Measurements from ENCODE around the gene ABCB8. TPM values are rescaled to one million over a fixed set of nuclear protein-coding genes. Genes with fewer than 3 reads are reported as not detected.
"Not testable (repeated sequence)": the region's sequence is repeated elsewhere in the genome, so short reads cannot be mapped to it uniquely, and the experiment has no call there.

Gene ABCB8
- total RNA-seq, 2 experiments from 2014 or later = 57.0 to 62.2 TPM

- H3K27ac ChIP-seq (ENCODE audit: low read depth in 1 of 2, low read length in 2 of 2) = peak overlapping the region; percentile 37 to 84
- H3K4me1 Mint-ChIP-seq (ENCODE audit: low read depth) = peaks cover 81% of the 10 kb centered on the region
- H3K4me3 ChIP-seq (ENCODE audit: low read length) = peak overlapping the region; percentile 28
- ATAC-seq (ENCODE audit: poor library complexity) (no peak), DNase-seq (no peak)
- intact Hi-C loops (cut with DNase I, micrococcal nuclease) = loop anchor here (2.0 to 10.0 kb wide), 4 partner anchors 34 to 924 kb away; partner anchors contain the start of gene KCNH2 (in 1 of the 2)
- TF ChIP-seq CTCF (IDR thresholded peaks at IDR 0.05) = no peak
- peaks cover 0 to 6% of the 10 kb centered on the region in 2 experiments for H3K9me3 ChIP-seq (ENCODE audit: control insufficient read depth in 1 of 2, insufficient read depth in 1 of 2, low read length in 2 of 2)
- H3K9me3 Mint-ChIP-seq = no peaks in the 10 kb centered on the region
- ChIA-PET CTCF (interaction anchor here (1.3 to 2.2 kb wide), 5 partner anchors 17 to 113 kb away, joined by 4 to 9 read pairs (median 6); partner anchors contain the start of genes ABCB8 and TMUB1), POLR2A (interaction anchor here (0.8 to 8.5 kb wide), 7 partner anchors 7 to 100 kb away, joined by 3 to 77 read pairs (median 7); partner anchors contain the start of gene ABCB8)
- H3K36me3 ChIP-seq (ENCODE audit: insufficient read depth, low read length) = no peaks in the 10 kb centered on the region
- H3K4me1 ChIP-seq (ENCODE audit: insufficient read depth, low read length) = peaks cover 98% of the 10 kb centered on the region
- H3K27me3 Mint-ChIP-seq = no peaks in the 10 kb centered on the region
- peak overlapping the region; percentile 83 for H3K4me3 Mint-ChIP-seq
- H3K27ac Mint-ChIP-seq = peak overlapping the region; percentile 97
- no peaks in the 10 kb centered on the region for H3K27me3 ChIP-seq (ENCODE audit: control insufficient read depth in 1 of 2, insufficient read depth in 2 of 2, low read length in 2 of 2)
- peaks cover 8% of the 10 kb centered on the region for H3K36me3 Mint-ChIP-seq (ENCODE audit: low read depth)
Observed at GRCh38 chr7:151011097-151011409, 17.2 kb upstream of the ABCB8 start.

- not testable (repeated sequence) for H3K4me3 ChIP-seq (ENCODE audit: low read length); ATAC-seq (ENCODE audit: poor library complexity); H3K27me3 Mint-ChIP-seq; H3K9me3 ChIP-seq (ENCODE audit: control insufficient read depth in 1 of 2, insufficient read depth in 1 of 2, low read length in 2 of 2); H3K36me3 ChIP-seq (ENCODE audit: insufficient read depth, low read length); DNase-seq; H3K9me3 Mint-ChIP-seq; H3K27me3 ChIP-seq (ENCODE audit: control insufficient read depth in 1 of 2, insufficient read depth in 2 of 2, low read length in 2 of 2); H3K36me3 Mint-ChIP-seq (ENCODE audit: low read depth)
- H3K27ac ChIP-seq (ENCODE audit: low read depth in 1 of 2, low read length in 2 of 2) = peak overlapping the region; percentile 57 to 97
- intact Hi-C loops (cut with DNase I, micrococcal nuclease) = loop anchor here (2.0 to 10.0 kb wide), 4 partner anchors 34 to 923 kb away; partner anchors contain the start of gene KCNH2 (in 1 of the 2)
- peaks cover 84% of the 10 kb centered on the region for H3K4me1 Mint-ChIP-seq (ENCODE audit: low read depth)
- CTCF ChIA-PET = interaction anchor here (2.1 to 2.2 kb wide), 2 partner anchors 26 to 72 kb away, joined by 6 to 7 read pairs; partner anchors contain the start of gene TMUB1
- peak overlapping the region; percentile 73 for H3K4me3 Mint-ChIP-seq
- H3K4me1 ChIP-seq (ENCODE audit: insufficient read depth, low read length) = peaks cover 99% of the 10 kb centered on the region
- peak overlapping the region; percentile 97 for H3K27ac Mint-ChIP-seq
- POLR2A ChIA-PET = interaction anchor here (0.8 to 8.5 kb wide), 5 partner anchors 7 to 99 kb away, joined by 3 to 77 read pairs (median 8); partner anchors contain the start of gene ABCB8
Observed at GRCh38 chr7:151011616-151012015, 16.6 kb upstream of the ABCB8 start.

- intact Hi-C loops (cut with DNase I, micrococcal nuclease) = loop anchor here (5.0 to 10.0 kb wide), 3 partner anchors 35 to 923 kb away; partner anchors contain the start of gene KCNH2 (in 1 of the 2)
- CTCF ChIA-PET = interaction anchor here (2.1 to 2.6 kb wide), 2 partner anchors 16 to 71 kb away, joined by 6 to 10 read pairs; partner anchors contain the start of genes ABCB8 and TMUB1
- H3K36me3 Mint-ChIP-seq (ENCODE audit: low read depth) = peaks cover 8% of the 10 kb centered on the region
- Histone ChIP-seq H3K27ac (ENCODE audit: low read depth in 1 of 2, low read length in 2 of 2) (peak overlapping the region; percentile 86 to 97), H3K4me3 (ENCODE audit: low read length) (no peak overlapping the region), H3K36me3 (ENCODE audit: insufficient read depth, low read length) (no peaks in the 10 kb centered on the region), H3K27me3 (ENCODE audit: control insufficient read depth in 1 of 2, insufficient read depth in 2 of 2, low read length in 2 of 2) (no peaks in the 10 kb centered on the region), H3K4me1 (ENCODE audit: insufficient read depth, low read length) (peaks cover 99% of the 10 kb centered on the region), H3K9me3 (ENCODE audit: control insufficient read depth in 1 of 2, insufficient read depth in 1 of 2, low read length in 2 of 2) (peaks cover 0 to 6% of the 10 kb centered on the region in 2 experiments)
- H3K4me3 Mint-ChIP-seq = peak overlapping the region; percentile 86
- POLR2A ChIA-PET = interaction anchor here (1.4 to 8.5 kb wide), 4 partner anchors 7 to 329 kb away, joined by 3 to 77 read pairs (median 9); partner anchors contain the start of genes ABCB8, CDK5 and NUB1
- H3K27ac Mint-ChIP-seq = peak overlapping the region; percentile 97
- TF ChIP-seq CTCF (IDR thresholded peaks at IDR 0.05) = no peak
- H3K4me1 Mint-ChIP-seq (ENCODE audit: low read depth) = peaks cover 88% of the 10 kb centered on the region
- ATAC-seq (ENCODE audit: poor library complexity) = no peak
- H3K9me3 Mint-ChIP-seq = no peaks in the 10 kb centered on the region
- no peak for DNase-seq
- H3K27me3 Mint-ChIP-seq = no peaks in the 10 kb centered on the region
Observed at GRCh38 chr7:151012031-151012692, 16.1 kb upstream of the ABCB8 start.
